ENCODE data around the gene TSPAN9.

- TF ChIP-seq EZH2 (IDR thresholded peaks at IDR 0.05) (no peak), POLR2AphosphoS5 (IDR thresholded peaks at IDR 0.05; ENCODE audit: borderline replicate concordance, low read depth, low read length) (no peak), FOXP2 (optimal IDR thresholded peaks at IDR 0.05; ENCODE audit: control extremely low read depth, extremely low read length, insufficient read depth) (no peak)
These were observed 179.0 kb downstream of the TSPAN9 start for GRCh38 chr12:3256103-3256631.

Measured in SK-N-MC (cell line).